H1 (cell line): ENCODE measurements around the gene ABHD2. TPM values are rescaled to one million over a fixed set of nuclear protein-coding genes. Genes with fewer than 3 reads are reported as not detected.

Experiments used
- CTCF ChIA-PET: fragments of 300-600 bp; sonication (Branson Sonifier 250); formaldehyde crosslinking; loops from one replicate; lab custom pipeline; 2021; ENCODE audit not compliant: partially characterized antibody; lab: Charles Lee
- POLR2A ChIA-PET: fragments of 300-600 bp; sonication (Branson Sonifier 250); formaldehyde crosslinking; loops from one replicate; lab custom pipeline; 2021; ENCODE audit warnings: inconsistent platforms; ENCODE audit not compliant: partially characterized antibody; lab: Charles Lee
- DNase-seq, 2 experiments: peaks; one replicate each; pipeline versions ENCODE4 v3.0.0 to v3.0.0-alpha.2; 2010 to 2022; ENCODE audit warnings: low spot score in 2 of 2, low read depth in 1 of 2, mixed read lengths in 1 of 2
- FAIRE-seq: peaks from 2 replicates; lab custom pipeline; 2011; peaks lifted over from hg19 to GRCh38; lab: Jason Lieb, UNC
- H2AFZ ChIP-seq: 2 replicates; pipeline ENCODE4 v1.8.1; 2012; ENCODE audit warnings: low read length, inconsistent platforms
- H2AK5ac ChIP-seq: 2 replicates; pipeline ENCODE4 v1.6.1; 2013; ENCODE audit warnings: low read depth, low read length
- H2BK120ac ChIP-seq: replicated peaks from 2 replicates; pipeline ENCODE3; 2013; ENCODE audit warnings: low read depth, low read length, inconsistent platforms
- H2BK12ac ChIP-seq: 2 replicates; pipeline ENCODE4 v1.6.1; 2013; ENCODE audit warnings: low read depth, low read length
- H2BK15ac ChIP-seq: 2 replicates; pipeline ENCODE4 v1.6.1; 2013; ENCODE audit warnings: low read length
- H2BK20ac ChIP-seq: 2 replicates; pipeline ENCODE4 v1.6.1; 2013; ENCODE audit warnings: low read length
- H2BK5ac ChIP-seq: 2 replicates; pipeline ENCODE4 v1.6.1; 2013; ENCODE audit warnings: low read depth, low read length
- H3K14ac ChIP-seq: 2 replicates; pipeline ENCODE4 v1.6.1; 2013; ENCODE audit warnings: inconsistent platforms; ENCODE audit not compliant: insufficient read length
- H3K18ac ChIP-seq: 2 replicates; pipeline ENCODE4 v1.6.1; 2013; ENCODE audit warnings: low read length; ENCODE audit errors: extremely low read depth
- H3K23ac ChIP-seq: 2 replicates; pipeline ENCODE4 v1.6.1; 2013; ENCODE audit warnings: inconsistent platforms; ENCODE audit not compliant: insufficient read length
- H3K23me2 ChIP-seq: 2 replicates; pipeline ENCODE4 v1.6.1; 2013; ENCODE audit warnings: low read depth, low read length
- H3K27ac ChIP-seq: 2 replicates; pipeline ENCODE4 v1.6.1; 2011; ENCODE audit warnings: low read depth, low read length, inconsistent platforms
- H3K27me3 ChIP-seq, 4 experiments: replicated peaks in 1 of 4; 1 replicate in 1 of 4; 2 replicates in 3 of 4; pipeline versions ENCODE4 v1.6.1 to v1.8.1; 2011 to 2013; ENCODE audit warnings: low read length in 3 of 4, mild to moderate bottlenecking in 3 of 4, inconsistent platforms in 2 of 4, mixed read lengths in 2 of 4, moderate library complexity in 1 of 4; ENCODE audit not compliant: control insufficient read depth in 3 of 4, insufficient read depth in 3 of 4; ENCODE audit errors: extremely low read depth in 1 of 4
- H3K36me3 ChIP-seq, 4 experiments: 2 replicates each; pipeline versions ENCODE4 v1.6.1 to v1.8.1; 2011 to 2013; ENCODE audit warnings: mild to moderate bottlenecking in 4 of 4, low read length in 3 of 4, moderate library complexity in 2 of 4, control low read depth in 1 of 4, inconsistent platforms in 1 of 4; ENCODE audit not compliant: insufficient read depth in 4 of 4, control insufficient read depth in 2 of 4
- H3K4ac ChIP-seq: replicated peaks from 2 replicates; pipeline ENCODE3; 2013; ENCODE audit warnings: low read length, low read depth, mixed read lengths, inconsistent platforms; ENCODE audit not compliant: insufficient read length
- H3K4me1 ChIP-seq, 4 experiments: replicated peaks in 1 of 4; 1 replicate in 1 of 4; 2 replicates in 3 of 4; pipeline versions ENCODE4 v1.6.1 to v1.8.1; 2011 to 2013; ENCODE audit warnings: low read length in 3 of 4, inconsistent platforms in 2 of 4, mixed read lengths in 1 of 4; ENCODE audit not compliant: insufficient read depth in 4 of 4, control insufficient read depth in 3 of 4
- H3K4me2 ChIP-seq, 2 experiments: 2 replicates each; pipeline versions ENCODE4 v1.6.1 to v1.8.1; 2011 to 2013; ENCODE audit warnings: low read depth in 2 of 2, low read length in 2 of 2, control low read depth in 1 of 2, inconsistent platforms in 1 of 2, mild to moderate bottlenecking in 1 of 2; ENCODE audit not compliant: insufficient read depth in 1 of 2
- H3K4me3 ChIP-seq, 4 experiments: fragments of 200-600, 300-600 bp in 1 of 4; sonication (generic), shearing (Covaris generic), sonication (Bioruptor Twin) in 1 of 4; 2 replicates each; pipeline versions ENCODE4 v1.5.1 to v1.8.1; 2011 to 2016; ENCODE audit warnings: low read length in 4 of 4, low read depth in 3 of 4, control low read depth in 2 of 4, inconsistent platforms in 2 of 4, mild to moderate bottlenecking in 2 of 4, mixed read lengths in 1 of 4, moderate library complexity in 1 of 4; ENCODE audit not compliant: insufficient read depth in 2 of 4; ENCODE audit errors: extremely low read depth in 1 of 4
- H3K56ac ChIP-seq: replicated peaks from 2 replicates; pipeline ENCODE3; 2013; ENCODE audit warnings: low read depth, mild to moderate bottlenecking, mixed read lengths, low read length, inconsistent platforms; ENCODE audit not compliant: insufficient read length
- H3K79me1 ChIP-seq: 2 replicates; pipeline ENCODE4 v1.6.1; 2013; ENCODE audit warnings: low read depth, low read length, control low read depth
- H3K79me2 ChIP-seq, 2 experiments: 2 replicates each; pipeline versions ENCODE4 v1.6.1 to v1.8.1; 2012 to 2013; ENCODE audit warnings: low read length in 2 of 2, mild to moderate bottlenecking in 2 of 2, inconsistent platforms in 1 of 2; ENCODE audit not compliant: insufficient read depth in 2 of 2, control insufficient read depth in 1 of 2
- H3K9ac ChIP-seq, 4 experiments: replicated peaks in 1 of 4; 1 replicate in 1 of 4; 2 replicates in 3 of 4; pipeline versions ENCODE4 v1.6.1 to v1.8.1; 2011 to 2013; ENCODE audit warnings: low read depth in 3 of 4, low read length in 3 of 4, control low read depth in 2 of 4, mild to moderate bottlenecking in 2 of 4, moderate library complexity in 2 of 4, inconsistent platforms in 1 of 4; ENCODE audit errors: extremely low read depth in 1 of 4
- H3K9me3 ChIP-seq, 2 experiments: 2 replicates each; pipeline versions ENCODE4 v1.6.1 to v1.8.1; 2012 to 2013; ENCODE audit warnings: mild to moderate bottlenecking in 2 of 2, moderate library complexity in 2 of 2, control low read depth in 1 of 2, inconsistent platforms in 1 of 2, low read depth in 1 of 2, low read length in 1 of 2, mixed read lengths in 1 of 2; ENCODE audit not compliant: insufficient read depth in 2 of 2
- H4K20me1 ChIP-seq, 2 experiments: replicated peaks in 1 of 2; 2 replicates each; pipeline versions ENCODE3 to v1.8.1; 2011 to 2013; ENCODE audit warnings: inconsistent platforms in 2 of 2, low read length in 2 of 2, mild to moderate bottlenecking in 1 of 2; ENCODE audit not compliant: insufficient read depth in 2 of 2, control insufficient read depth in 1 of 2
- H4K5ac ChIP-seq: 2 replicates; pipeline ENCODE4 v1.6.1; 2013; ENCODE audit warnings: low read length, low read depth, mixed read lengths, inconsistent platforms; ENCODE audit not compliant: insufficient read length
- H4K8ac ChIP-seq: 2 replicates; pipeline ENCODE4 v1.8.0; 2013; ENCODE audit warnings: mild to moderate bottlenecking, moderate library complexity, low read length, inconsistent platforms; ENCODE audit not compliant: insufficient read depth; ENCODE audit errors: extremely low read depth
- H4K91ac ChIP-seq: replicated peaks from 2 replicates; pipeline ENCODE3; 2013; ENCODE audit warnings: low read length, mixed read lengths, inconsistent platforms; ENCODE audit not compliant: insufficient read length
- WGBS, 2 experiments: shearing (Covaris generic) in 1 of 2; methylation state at CpG; one replicate each; pipeline versions ENCODE4 v1.1.6 to v1.1.7; 2013 to 2015; ENCODE audit warnings: low lambda C conversion rate in 2 of 2, mixed read lengths in 2 of 2, inconsistent platforms in 1 of 2, low coverage in 1 of 2, missing lambda C conversion rate in 1 of 2; ENCODE audit not compliant: insufficient replicate concordance in 2 of 2, insufficient coverage in 1 of 2, insufficient read length in 1 of 2; ENCODE audit errors: extremely low coverage in 1 of 2, missing lambda C conversion rate in 1 of 2; 5-methylcytosine and 5-hydroxymethylcytosine counted together
- polyA plus RNA-seq, 7 experiments: library from polyadenylated mRNA; depleted of rRNA in 3 of 7; stranded (reverse) in 5 of 7; unstranded in 2 of 7; fragments of >200 nt in 5 of 7; fragments of 200-250 nt in 2 of 7; gene quantifications; 1 replicate in 5 of 7; 2 replicates in 1 of 7; 4 replicates in 1 of 7; pipeline versions ENCODE4 v1.2.1 to v1.2.3, GENCODE V29; 2011 to 2013; ENCODE audit warnings: missing spikeins in 2 of 7, mixed read lengths in 2 of 7
- total RNA-seq: library from RNA; stranded (reverse); fragmentation: NEBNext Ultra II Directional; extraction: Animal tissue kit (Norgen Biotek cat#: 25700); gene quantifications from 2 replicates; pipeline ENCODE4 v1.2.1, GENCODE V29; 2021

Gene ABHD2
- total and polyA plus RNA-seq, 2 of the 8 experiments (the other 6 are each of a cell fraction or from before 2014, with no cell fraction given), result 9.1 to 23.7 TPM

DNA sequence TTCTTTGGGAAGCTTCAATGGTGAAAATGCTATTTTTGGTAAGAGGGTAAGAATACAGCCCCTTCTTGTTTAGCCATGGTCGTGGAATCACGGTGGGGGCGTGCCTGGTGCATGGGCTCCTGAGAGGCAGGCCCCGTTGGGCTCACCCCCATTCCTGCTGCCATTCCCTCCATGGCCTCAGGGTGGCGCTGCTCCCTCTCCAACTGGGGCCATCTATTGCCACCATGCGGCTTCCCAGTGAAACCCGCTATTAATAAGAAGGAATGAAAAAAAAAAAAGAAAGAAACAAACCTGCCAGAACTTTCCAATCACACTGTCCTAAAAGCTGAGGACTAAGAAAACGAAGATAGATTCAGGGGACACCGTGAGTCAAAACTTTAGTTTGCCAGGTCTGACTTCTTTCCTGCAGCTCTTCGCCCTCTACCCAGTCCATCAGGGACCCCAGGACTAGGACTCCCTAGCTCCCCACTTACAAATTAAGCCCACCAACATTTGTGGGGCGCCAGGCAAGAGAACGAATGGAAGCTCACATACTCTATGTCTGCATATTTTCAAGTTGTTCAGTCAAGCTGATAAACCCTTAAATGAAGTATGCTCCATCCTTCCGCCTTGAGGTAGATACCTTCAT is 30.6 kb upstream of the ABHD2 start:
- H4K91ac ChIP-seq, result no peak overlapping the region
- no peak overlapping the region for H4K8ac ChIP-seq
- H3K23me2 ChIP-seq, result no peaks in the 10 kb centered on the region
- H3K27me3 ChIP-seq, result 0 out of 7 replicates have a peak, but pooled peaks cover 0 to 3% (median 0%) of the 10 kb centered on the region in 4 experiments
- no peak overlapping the region for H2BK15ac ChIP-seq
- H3K4me3 ChIP-seq, result no peak overlapping the region
- no peaks in the 10 kb centered on the region for H4K20me1 ChIP-seq
- H3K9ac ChIP-seq, result no peak overlapping the region
- WGBS, 2 experiments, result 39% methylated on average over 13 of the region's 13 CpGs; no CpG with 5 or more reads in 1 of the 2 experiments
- ChIA-PET POLR2A (interaction anchor here (0.8 to 1.2 kb wide), 4 partner anchors 10 to 162 kb away, joined by 3 read pairs; partner anchors contain the start of gene HAPLN3), CTCF (interaction anchor here (0.5 to 12.7 kb wide), 62 partner anchors 9 to 301 kb away, joined by 3 to 297 read pairs (median 5); partner anchors contain the start of genes ABHD2 and HAPLN3)
- H3K4me2 ChIP-seq, result no peak overlapping the region
- peak; percentile 60 to 99 for DNase-seq
- no peak overlapping the region for H2BK120ac ChIP-seq
- H3K18ac ChIP-seq, result no peak overlapping the region
- H4K5ac ChIP-seq, result no peak overlapping the region
- H3K79me2 ChIP-seq, result no peaks in the 10 kb centered on the region
- no peak overlapping the region for H2AK5ac ChIP-seq
- no peaks in the 10 kb centered on the region for H3K79me1 ChIP-seq
- no peak overlapping the region for H3K23ac ChIP-seq
- no peak for FAIRE-seq
- no peaks in the 10 kb centered on the region for H3K36me3 ChIP-seq
- peaks cover 0 to 2% (median 0%) of the 10 kb centered on the region in 4 experiments; a peak in 4 of 7 replicates for H3K4me1 ChIP-seq
- H3K14ac ChIP-seq, result no peak overlapping the region
- no peaks in the 10 kb centered on the region for H3K9me3 ChIP-seq
- no peak overlapping the region for H2BK20ac ChIP-seq
- no peak overlapping the region for H3K4ac ChIP-seq
- H2AFZ ChIP-seq, result peak overlapping the region; percentile 81
- no peak overlapping the region for H2BK12ac ChIP-seq
- no peak overlapping the region for H3K27ac ChIP-seq
- H2BK5ac ChIP-seq, result no peak overlapping the region
- H3K56ac ChIP-seq, result no peak overlapping the region
